Neural cell (in vitro differentiated cells): Measurements from ENCODE around the gene NXPH3. TPM values are rescaled to one million over a fixed set of nuclear protein-coding genes. Genes with fewer than 3 reads are reported as not detected.

ENCODE experiments used
- H2AFZ ChIP-seq: fragments of 200-600, 300-800 bp; sonication (generic), shearing (Covaris generic); 2 replicates; pipeline ENCODE4 v1.6.0; 2014; ENCODE audit warnings: low read depth, mild to moderate bottlenecking, antibody characterized with exemption, low read length, moderate library complexity
- H3F3A ChIP-seq: fragments of 200-600 bp; shearing (Covaris generic); 2 replicates; pipeline ENCODE4 v1.6.1; 2016; ENCODE audit warnings: mild to moderate bottlenecking, moderate library complexity, mixed read lengths, antibody characterized with exemption, low read length; ENCODE audit not compliant: insufficient read depth, poor library complexity, severe bottlenecking
- H3K27ac ChIP-seq: fragments of 200-600, 300-800 bp; sonication (generic), shearing (Covaris generic); 2 replicates; pipeline ENCODE4 v1.5.1; 2014; ENCODE audit warnings: mild to moderate bottlenecking, low read length, moderate library complexity
- H3K27me3 ChIP-seq: fragments of 300-800, 200-600 bp; sonication (generic), shearing (Covaris generic); 2 replicates; pipeline ENCODE4 v1.6.0; 2014; ENCODE audit warnings: mild to moderate bottlenecking, low read depth, low read length, moderate library complexity; ENCODE audit not compliant: insufficient read depth
- H3K36me3 ChIP-seq: fragments of 300-800, 200-600 bp; sonication (generic), shearing (Covaris generic); 2 replicates; pipeline ENCODE4 v1.5.1; 2014; ENCODE audit warnings: mild to moderate bottlenecking, antibody characterized with exemption, low read length, moderate library complexity; ENCODE audit not compliant: insufficient read depth
- H3K4me2 ChIP-seq: fragments of 300-800, 200-600 bp; sonication (generic), shearing (Covaris generic); 2 replicates; pipeline ENCODE4 v1.6.0; 2014; ENCODE audit warnings: mild to moderate bottlenecking, low read length
- H3K4me3 ChIP-seq: fragments of 300-800, 200-600 bp; sonication (generic), shearing (Covaris generic); 2 replicates; pipeline ENCODE4 v1.5.1; 2014; ENCODE audit warnings: mild to moderate bottlenecking, low read length, moderate library complexity
- H3K79me2 ChIP-seq: fragments of 200-600 bp; shearing (Covaris generic); replicated peaks from 2 replicates; pipeline ENCODE4 v1.6.0; 2014; ENCODE audit warnings: mild to moderate bottlenecking, low read length, moderate library complexity; ENCODE audit not compliant: insufficient read depth
- H3K9ac ChIP-seq: fragments of 300-800, 200-600 bp; sonication (generic), shearing (Covaris generic); 2 replicates; pipeline ENCODE4 v1.6.1; 2016; ENCODE audit warnings: mild to moderate bottlenecking, low read length, mixed read lengths
- H3K9me2 ChIP-seq: fragments of 200-600 bp; shearing (Covaris generic); 2 replicates; pipeline ENCODE4 v1.6.1; 2016; ENCODE audit warnings: mild to moderate bottlenecking, low read length, mixed read lengths; ENCODE audit not compliant: insufficient read depth
- H3K9me3 ChIP-seq: fragments of 200-600, 300-800 bp; sonication (generic), shearing (Covaris generic); 2 replicates; pipeline ENCODE4 v1.6.1; 2016; ENCODE audit warnings: mild to moderate bottlenecking, mixed run types, low read length, moderate library complexity, mixed read lengths
- H4K20me1 ChIP-seq: fragments of 200-600 bp; shearing (Covaris generic); 2 replicates; pipeline ENCODE4 v1.6.1; 2016; ENCODE audit warnings: mild to moderate bottlenecking, mixed run types; ENCODE audit not compliant: insufficient read depth
- EP300 ChIP-seq: fragments of 450-650 bp; conservative IDR thresholded peaks from 2 replicates; pipeline ENCODE4 v1.6.1; 2014; ENCODE audit warnings: antibody characterized with exemption, mild to moderate bottlenecking, moderate library complexity; ENCODE audit not compliant: poor library complexity, severe bottlenecking
- EZH2 ChIP-seq: fragments of 200-600, 300-800 bp; shearing (Covaris generic), sonication (generic); IDR thresholded peaks from 2 replicates; pipeline ENCODE4 v1.6.1; 2014; ENCODE audit warnings: antibody characterized with exemption, low read length, borderline replicate concordance, mild to moderate bottlenecking; ENCODE audit not compliant: insufficient read depth, poor library complexity, severe bottlenecking
- MXI1 ChIP-seq: fragments of 450-650 bp; conservative IDR thresholded peaks from 2 replicates; pipeline ENCODE4 v1.6.1; 2014; ENCODE audit warnings: antibody characterized with exemption, mild to moderate bottlenecking; ENCODE audit not compliant: poor library complexity, severe bottlenecking
- POLR2AphosphoS5 ChIP-seq: IDR thresholded peaks from 2 replicates; pipeline ENCODE4 v1.6.1; 2012
- RAD21 ChIP-seq: fragments of 450-650 bp; conservative IDR thresholded peaks from 2 replicates; pipeline ENCODE4 v1.6.1; 2014; ENCODE audit warnings: antibody characterized with exemption, mild to moderate bottlenecking, moderate library complexity
- SMC3 ChIP-seq: fragments of 450-650 bp; conservative IDR thresholded peaks from 2 replicates; pipeline ENCODE4 v1.6.1; 2014; ENCODE audit warnings: antibody characterized with exemption, mild to moderate bottlenecking, moderate library complexity; ENCODE audit not compliant: poor library complexity
- TAF1 ChIP-seq: IDR thresholded peaks from 2 replicates; pipeline ENCODE4 v1.6.1; 2012; ENCODE audit warnings: low read depth
- polyA plus RNA-seq: library from polyadenylated mRNA; depleted of rRNA; stranded (reverse); fragments of >200 nt; gene quantifications from 2 replicates; pipeline ENCODE4 v1.2.3, GENCODE V29; 2014
- TF ChIP-seq, protein P1 (sequence below): IDR thresholded peaks from 2 replicates; pipeline ENCODE4 v1.6.1; 2012; ENCODE audit warnings: borderline replicate concordance
- TF ChIP-seq, protein P2 (sequence below): fragments of 450-650 bp; IDR thresholded peaks from 2 replicates; pipeline ENCODE4 v1.5.1; 2014; ENCODE audit warnings: antibody characterized with exemption, mild to moderate bottlenecking, moderate library complexity; ENCODE audit not compliant: poor library complexity, severe bottlenecking

The NXPH3 gene
- polyA plus RNA-seq, 1 donor from 2014 or later, result 2.4 TPM

DNA sequence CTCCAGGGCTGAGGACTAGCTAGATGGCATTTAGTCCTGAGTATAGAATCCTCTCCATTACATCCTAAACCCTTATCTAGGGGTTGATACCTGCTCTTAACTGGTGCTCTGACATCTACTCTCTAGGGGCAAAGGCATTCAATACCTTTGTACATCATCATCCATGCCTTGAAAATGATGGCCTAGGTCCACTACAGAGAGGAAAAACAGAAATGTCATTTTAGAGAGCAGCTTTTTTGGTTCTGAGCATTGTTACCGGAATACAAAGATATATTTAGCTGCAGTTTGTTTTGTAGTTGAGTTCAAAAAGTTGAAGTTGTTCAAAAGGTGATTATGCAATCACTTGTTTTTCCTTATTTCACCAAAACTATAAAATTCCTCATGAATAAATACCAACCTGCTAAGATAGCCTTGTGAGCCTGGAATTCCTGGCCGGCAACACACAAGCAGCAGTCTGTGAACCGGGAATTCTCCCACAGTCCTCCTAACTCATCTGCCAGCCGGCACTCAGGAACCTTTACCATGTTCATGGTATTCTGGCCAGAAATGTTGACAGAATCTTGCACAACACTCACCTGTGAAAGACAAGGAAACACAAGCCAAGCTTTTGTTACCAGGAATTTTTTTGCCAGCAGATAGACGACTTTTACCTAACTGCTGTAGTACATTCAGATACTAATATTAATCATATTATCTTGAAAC is 35.4 kb downstream of the NXPH3 start:
- Histone ChIP-seq H3K9me2 (no peaks in the 10 kb centered on the region), H3K4me3 (no peak overlapping the region), H3K79me2 (no peaks in the 10 kb centered on the region), H3F3A (no peaks in the 10 kb centered on the region), H3K9ac (no peak overlapping the region), H4K20me1 (no peaks in the 10 kb centered on the region), H3K36me3 (peaks cover 8% of the 10 kb centered on the region), H2AFZ (no peak overlapping the region), H3K27ac (no peak overlapping the region), H3K27me3 (no peaks in the 10 kb centered on the region), H3K9me3 (no peaks in the 10 kb centered on the region), H3K4me2 (no peak overlapping the region)
- TF ChIP-seq, protein P1, sequence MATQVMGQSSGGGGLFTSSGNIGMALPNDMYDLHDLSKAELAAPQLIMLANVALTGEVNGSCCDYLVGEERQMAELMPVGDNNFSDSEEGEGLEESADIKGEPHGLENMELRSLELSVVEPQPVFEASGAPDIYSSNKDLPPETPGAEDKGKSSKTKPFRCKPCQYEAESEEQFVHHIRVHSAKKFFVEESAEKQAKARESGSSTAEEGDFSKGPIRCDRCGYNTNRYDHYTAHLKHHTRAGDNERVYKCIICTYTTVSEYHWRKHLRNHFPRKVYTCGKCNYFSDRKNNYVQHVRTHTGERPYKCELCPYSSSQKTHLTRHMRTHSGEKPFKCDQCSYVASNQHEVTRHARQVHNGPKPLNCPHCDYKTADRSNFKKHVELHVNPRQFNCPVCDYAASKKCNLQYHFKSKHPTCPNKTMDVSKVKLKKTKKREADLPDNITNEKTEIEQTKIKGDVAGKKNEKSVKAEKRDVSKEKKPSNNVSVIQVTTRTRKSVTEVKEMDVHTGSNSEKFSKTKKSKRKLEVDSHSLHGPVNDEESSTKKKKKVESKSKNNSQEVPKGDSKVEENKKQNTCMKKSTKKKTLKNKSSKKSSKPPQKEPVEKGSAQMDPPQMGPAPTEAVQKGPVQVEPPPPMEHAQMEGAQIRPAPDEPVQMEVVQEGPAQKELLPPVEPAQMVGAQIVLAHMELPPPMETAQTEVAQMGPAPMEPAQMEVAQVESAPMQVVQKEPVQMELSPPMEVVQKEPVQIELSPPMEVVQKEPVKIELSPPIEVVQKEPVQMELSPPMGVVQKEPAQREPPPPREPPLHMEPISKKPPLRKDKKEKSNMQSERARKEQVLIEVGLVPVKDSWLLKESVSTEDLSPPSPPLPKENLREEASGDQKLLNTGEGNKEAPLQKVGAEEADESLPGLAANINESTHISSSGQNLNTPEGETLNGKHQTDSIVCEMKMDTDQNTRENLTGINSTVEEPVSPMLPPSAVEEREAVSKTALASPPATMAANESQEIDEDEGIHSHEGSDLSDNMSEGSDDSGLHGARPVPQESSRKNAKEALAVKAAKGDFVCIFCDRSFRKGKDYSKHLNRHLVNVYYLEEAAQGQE, result no peak

DNA sequence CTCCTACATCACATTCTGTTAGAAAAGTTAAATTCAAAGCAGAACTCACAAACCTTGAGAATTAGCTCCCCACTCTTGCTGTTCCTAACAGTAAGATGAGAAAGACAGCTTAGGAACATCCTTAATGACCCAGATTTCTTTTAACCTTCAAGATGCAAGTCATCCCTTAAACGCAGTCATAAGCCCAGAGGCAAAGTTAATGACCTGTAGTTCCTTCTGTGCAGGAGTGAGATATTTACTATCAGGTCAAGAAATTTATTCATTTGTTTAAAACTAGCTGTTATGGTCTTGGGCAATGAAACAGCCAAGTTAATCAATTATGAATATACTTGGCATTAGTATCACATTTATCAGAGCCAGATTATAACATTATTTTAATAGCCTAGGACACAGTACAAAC is 37.1 kb downstream of the NXPH3 start:
- Histone ChIP-seq H3K27me3 (no peaks in the 10 kb centered on the region), H3K27ac (no peak overlapping the region), H3K4me2 (no peak overlapping the region), H4K20me1 (no peaks in the 10 kb centered on the region), H3K79me2 (no peaks in the 10 kb centered on the region), H3K9me2 (no peaks in the 10 kb centered on the region), H3F3A (no peaks in the 10 kb centered on the region), H3K9me3 (no peaks in the 10 kb centered on the region), H3K9ac (no peak overlapping the region), H2AFZ (no peak overlapping the region), H3K4me3 (no peak overlapping the region), H3K36me3 (peaks cover 8% of the 10 kb centered on the region)
- TF ChIP-seq, protein P1, result no peak
- TF ChIP-seq SMC3 (no peak), TAF1 (no peak), RAD21 (no peak), MXI1 (no peak), EP300 (no peak), POLR2AphosphoS5 (no peak), EZH2 (no peak)
- TF ChIP-seq, protein P2, sequence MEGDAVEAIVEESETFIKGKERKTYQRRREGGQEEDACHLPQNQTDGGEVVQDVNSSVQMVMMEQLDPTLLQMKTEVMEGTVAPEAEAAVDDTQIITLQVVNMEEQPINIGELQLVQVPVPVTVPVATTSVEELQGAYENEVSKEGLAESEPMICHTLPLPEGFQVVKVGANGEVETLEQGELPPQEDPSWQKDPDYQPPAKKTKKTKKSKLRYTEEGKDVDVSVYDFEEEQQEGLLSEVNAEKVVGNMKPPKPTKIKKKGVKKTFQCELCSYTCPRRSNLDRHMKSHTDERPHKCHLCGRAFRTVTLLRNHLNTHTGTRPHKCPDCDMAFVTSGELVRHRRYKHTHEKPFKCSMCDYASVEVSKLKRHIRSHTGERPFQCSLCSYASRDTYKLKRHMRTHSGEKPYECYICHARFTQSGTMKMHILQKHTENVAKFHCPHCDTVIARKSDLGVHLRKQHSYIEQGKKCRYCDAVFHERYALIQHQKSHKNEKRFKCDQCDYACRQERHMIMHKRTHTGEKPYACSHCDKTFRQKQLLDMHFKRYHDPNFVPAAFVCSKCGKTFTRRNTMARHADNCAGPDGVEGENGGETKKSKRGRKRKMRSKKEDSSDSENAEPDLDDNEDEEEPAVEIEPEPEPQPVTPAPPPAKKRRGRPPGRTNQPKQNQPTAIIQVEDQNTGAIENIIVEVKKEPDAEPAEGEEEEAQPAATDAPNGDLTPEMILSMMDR, result no peak
